ENCODE measurements around the gene ADNP.

DNA sequence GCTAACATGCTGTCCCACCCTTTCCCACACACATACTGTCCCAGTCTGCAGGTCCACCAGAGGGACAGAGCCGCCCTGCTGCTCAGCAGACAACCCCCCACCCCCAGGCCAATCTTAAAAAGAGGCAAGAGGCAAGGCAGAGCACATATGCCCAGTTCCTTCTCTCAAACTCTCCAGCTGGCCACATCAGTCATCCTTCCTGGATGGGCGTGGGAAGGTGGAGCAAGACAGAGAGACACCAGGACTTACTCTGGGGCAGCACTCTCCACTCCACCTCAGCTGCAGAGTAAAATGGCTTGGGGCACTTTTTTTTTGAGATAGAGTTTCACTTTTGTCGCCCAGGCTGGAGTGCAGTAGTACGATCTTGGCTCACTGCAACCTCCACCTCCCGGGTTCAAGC, 38.2 kb upstream of the ADNP start:
- TF ChIP-seq TAF1 (IDR thresholded peaks at IDR 0.05; ENCODE audit: low read depth) = no peak
- no peak for TF ChIP-seq NFIC (IDR thresholded peaks at IDR 0.05)
- TF ChIP-seq, protein P1, sequence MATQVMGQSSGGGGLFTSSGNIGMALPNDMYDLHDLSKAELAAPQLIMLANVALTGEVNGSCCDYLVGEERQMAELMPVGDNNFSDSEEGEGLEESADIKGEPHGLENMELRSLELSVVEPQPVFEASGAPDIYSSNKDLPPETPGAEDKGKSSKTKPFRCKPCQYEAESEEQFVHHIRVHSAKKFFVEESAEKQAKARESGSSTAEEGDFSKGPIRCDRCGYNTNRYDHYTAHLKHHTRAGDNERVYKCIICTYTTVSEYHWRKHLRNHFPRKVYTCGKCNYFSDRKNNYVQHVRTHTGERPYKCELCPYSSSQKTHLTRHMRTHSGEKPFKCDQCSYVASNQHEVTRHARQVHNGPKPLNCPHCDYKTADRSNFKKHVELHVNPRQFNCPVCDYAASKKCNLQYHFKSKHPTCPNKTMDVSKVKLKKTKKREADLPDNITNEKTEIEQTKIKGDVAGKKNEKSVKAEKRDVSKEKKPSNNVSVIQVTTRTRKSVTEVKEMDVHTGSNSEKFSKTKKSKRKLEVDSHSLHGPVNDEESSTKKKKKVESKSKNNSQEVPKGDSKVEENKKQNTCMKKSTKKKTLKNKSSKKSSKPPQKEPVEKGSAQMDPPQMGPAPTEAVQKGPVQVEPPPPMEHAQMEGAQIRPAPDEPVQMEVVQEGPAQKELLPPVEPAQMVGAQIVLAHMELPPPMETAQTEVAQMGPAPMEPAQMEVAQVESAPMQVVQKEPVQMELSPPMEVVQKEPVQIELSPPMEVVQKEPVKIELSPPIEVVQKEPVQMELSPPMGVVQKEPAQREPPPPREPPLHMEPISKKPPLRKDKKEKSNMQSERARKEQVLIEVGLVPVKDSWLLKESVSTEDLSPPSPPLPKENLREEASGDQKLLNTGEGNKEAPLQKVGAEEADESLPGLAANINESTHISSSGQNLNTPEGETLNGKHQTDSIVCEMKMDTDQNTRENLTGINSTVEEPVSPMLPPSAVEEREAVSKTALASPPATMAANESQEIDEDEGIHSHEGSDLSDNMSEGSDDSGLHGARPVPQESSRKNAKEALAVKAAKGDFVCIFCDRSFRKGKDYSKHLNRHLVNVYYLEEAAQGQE (IDR thresholded peaks at IDR 0.05; ENCODE audit: low read depth) = no peak
- TF ChIP-seq TCF12 (IDR thresholded peaks at IDR 0.05; ENCODE audit: low read depth) = no peak
- no peak for TF ChIP-seq YY1 (IDR thresholded peaks at IDR 0.05; ENCODE audit: low read depth)
- TF ChIP-seq, protein P2, sequence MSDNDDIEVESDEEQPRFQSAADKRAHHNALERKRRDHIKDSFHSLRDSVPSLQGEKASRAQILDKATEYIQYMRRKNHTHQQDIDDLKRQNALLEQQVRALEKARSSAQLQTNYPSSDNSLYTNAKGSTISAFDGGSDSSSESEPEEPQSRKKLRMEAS (IDR thresholded peaks at IDR 0.05) = no peak
- no peak for TF ChIP-seq RAD21 (IDR thresholded peaks at IDR 0.05; ENCODE audit: low read depth)
- TF ChIP-seq EP300 (IDR thresholded peaks at IDR 0.05; ENCODE audit: borderline replicate concordance) = no peak

All from Ishikawa (cell line).